WTC11 (cell line): Measurements from ENCODE around the gene C17orf107. TPM values are rescaled to one million over a fixed set of nuclear protein-coding genes. Genes with fewer than 3 reads are reported as not detected.

Experiments
- ATAC-seq: fragments of 200-7000 bp; cut with Tn5 transposase; 2 replicates; pipeline ENCODE4 v1.10.0; 2021; ENCODE audit warnings: mild to moderate bottlenecking, moderate library complexity
- CTCF ChIA-PET: fragments of 300-600 bp; sonication (Branson Sonifier 250); formaldehyde crosslinking; loops from one replicate; lab custom pipeline; 2021; ENCODE audit warnings: antibody characterized with exemption; lab: Charles Lee
- POLR2A ChIA-PET: fragments of 350-600 bp; sonication (Branson Sonifier 250); formaldehyde crosslinking; loops from one replicate; lab custom pipeline; 2021; ENCODE audit warnings: antibody characterized with exemption; lab: Charles Lee
- DNase-seq: peaks from one replicate; pipeline ENCODE4 v3.0.0; 2021; ENCODE audit warnings: low spot score
- H3K27ac Mint-ChIP-seq: 2 replicates; pipeline ENCODE4 v1.8.0; 2021; ENCODE audit warnings: mixed read lengths
- H3K27me3 Mint-ChIP-seq: 2 replicates; pipeline ENCODE4 v1.8.0; 2021; ENCODE audit warnings: low read depth, mild to moderate bottlenecking, moderate library complexity, mixed read lengths
- H3K36me3 Mint-ChIP-seq: 2 replicates; pipeline ENCODE4 v1.8.0; 2021; ENCODE audit warnings: mixed read lengths
- H3K4me1 Mint-ChIP-seq: 2 replicates; pipeline ENCODE4 v1.8.0; 2022; ENCODE audit warnings: mixed read lengths
- H3K4me3 Mint-ChIP-seq: 2 replicates; pipeline ENCODE4 v1.8.0; 2021; ENCODE audit warnings: mild to moderate bottlenecking, moderate library complexity, mixed read lengths
- H3K9me3 Mint-ChIP-seq: 2 replicates; pipeline ENCODE4 v1.8.0; 2021; ENCODE audit warnings: mixed read lengths
- AR ChIP-seq: fragments of 250-450 bp; sonication (Bioruptor Pico); IDR thresholded peaks from 2 replicates; pipeline ENCODE4 v1.9.0; 2021; ENCODE audit warnings: mild to moderate bottlenecking
- ATF6 ChIP-seq: sonication (generic); formaldehyde crosslinking; IDR thresholded peaks from 2 replicates; pipeline ENCODE4 v1.8.1; 2023; ENCODE audit warnings: mild to moderate bottlenecking, missing genetic modification reagents
- CREM ChIP-seq: sonication (generic); formaldehyde crosslinking; IDR thresholded peaks from 2 replicates; pipeline ENCODE4 v1.8.1; 2022; ENCODE audit warnings: mild to moderate bottlenecking, missing genetic modification reagents, moderate library complexity
- GRHL2 ChIP-seq: fragments of 250-450 bp; sonication (Bioruptor Pico); IDR thresholded peaks from 2 replicates; pipeline ENCODE4 v1.8.0; 2022; ENCODE audit warnings: mild to moderate bottlenecking, moderate library complexity; ENCODE audit not compliant: insufficient replicate concordance, severe bottlenecking
- HMGA2 ChIP-seq: fragments of 250-450 bp; sonication (Bioruptor Pico); IDR thresholded peaks from 2 replicates; pipeline ENCODE4 v1.4.0; 2021; ENCODE audit warnings: mild to moderate bottlenecking, moderate library complexity
- HMGXB4 ChIP-seq: sonication (generic); formaldehyde crosslinking; IDR thresholded peaks from 2 replicates; pipeline ENCODE4 v1.8.1; 2023; ENCODE audit warnings: mild to moderate bottlenecking, moderate library complexity, missing genetic modification reagents
- JAZF1 ChIP-seq: fragments of 250-450 bp; sonication (Bioruptor Pico); IDR thresholded peaks from 2 replicates; pipeline ENCODE4 v1.9.0; 2021; ENCODE audit warnings: moderate library complexity, mild to moderate bottlenecking, inconsistent platforms
- NR3C1 ChIP-seq: sonication (generic); formaldehyde crosslinking; conservative IDR thresholded peaks from 2 replicates; pipeline ENCODE4 v1.8.1; 2023; ENCODE audit warnings: low read depth, mild to moderate bottlenecking, missing genetic modification reagents
- SMAD4 ChIP-seq: sonication (generic); formaldehyde crosslinking; IDR thresholded peaks from 2 replicates; pipeline ENCODE4 v1.8.0; 2022; ENCODE audit warnings: mild to moderate bottlenecking, missing genetic modification reagents
- SP1 ChIP-seq: sonication (generic); formaldehyde crosslinking; conservative IDR thresholded peaks from 2 replicates; pipeline ENCODE4 v1.8.1; 2022; ENCODE audit warnings: missing genetic modification reagents
- STAT6 ChIP-seq: sonication (generic); formaldehyde crosslinking; conservative IDR thresholded peaks from 2 replicates; pipeline ENCODE4 v1.8.1; 2023; ENCODE audit warnings: mild to moderate bottlenecking, low read depth, missing genetic modification reagents, moderate library complexity
- TEAD4 ChIP-seq: sonication (generic); formaldehyde crosslinking; IDR thresholded peaks from 2 replicates; pipeline ENCODE4 v1.8.0; 2022; ENCODE audit warnings: mild to moderate bottlenecking, missing genetic modification reagents
- ZBTB43 ChIP-seq: sonication (generic); formaldehyde crosslinking; IDR thresholded peaks from 2 replicates; pipeline ENCODE4 v1.8.1; 2023; ENCODE audit warnings: mild to moderate bottlenecking, missing genetic modification reagents
- ZMAT4 ChIP-seq: fragments of 250-450 bp; sonication (Bioruptor Pico); IDR thresholded peaks from 2 replicates; pipeline ENCODE4 v1.9.0; 2021; ENCODE audit warnings: mild to moderate bottlenecking
- ZNF219 ChIP-seq: sonication (generic); formaldehyde crosslinking; IDR thresholded peaks from 2 replicates; pipeline ENCODE4 v1.8.0; 2023; ENCODE audit warnings: missing genetic modification reagents, mild to moderate bottlenecking, borderline replicate concordance
- ZNF396 ChIP-seq: fragments of 250-450 bp; sonication (Bioruptor Pico); IDR thresholded peaks from 2 replicates; pipeline ENCODE4 v1.8.0; 2021; ENCODE audit warnings: mild to moderate bottlenecking, moderate library complexity, borderline replicate concordance
- ZNF423 ChIP-seq: fragments of 250-450 bp; sonication (Bioruptor Pico); IDR thresholded peaks from 2 replicates; pipeline ENCODE4 v2.1.2; 2022; ENCODE audit warnings: mild to moderate bottlenecking, moderate library complexity
- total RNA-seq: library from RNA; stranded (reverse); gene quantifications from 3 replicates; pipeline ENCODE4 v1.2.3, GENCODE V29; 2021

The C17orf107 gene
- total RNA-seq, 1 experiment from 2014 or later = 8.7 TPM

GRCh38 chr17:4899341-4900230, at the start of gene C17orf107 (continued):
- TF ChIP-seq ZNF396 (CRISPR knock-in tag) (no peak), AR (no peak), JAZF1 (CRISPR knock-in tag) (no peak), STAT6 (CRISPR knock-in tag) (no peak), HMGA2 (CRISPR knock-in tag) (no peak), SP1 (no peak; the same call in 1 of the 2 replicates), TEAD4 (CRISPR knock-in tag) (no peak), GRHL2 (CRISPR knock-in tag) (no peak), ZBTB43 (CRISPR knock-in tag) (no peak), NR3C1 (CRISPR knock-in tag) (no peak), ZNF423 (no peak), CREM (CRISPR knock-in tag) (peak; percentile 74; the same call in 1 of the 2 replicates), HMGXB4 (CRISPR knock-in tag) (peak; percentile 70)

GRCh38 chr17:4850246-4850645, 49.1 kb upstream of the C17orf107 start:
- Mint-ChIP-seq H3K9me3 (no peaks in the 10 kb centered on the region), H3K36me3 (no peaks in the 10 kb centered on the region), H3K27me3 (no peaks in the 10 kb centered on the region), H3K4me1 (peaks cover 69% of the 10 kb centered on the region), H3K4me3 (no peak overlapping the region), H3K27ac (peak overlapping the region; percentile 96)
- CTCF ChIA-PET = interaction anchor here (1.5 kb wide), 1 partner anchor 11 kb away, joined by 3 read pairs; no protein-coding TSS in a partner anchor
- POLR2A ChIA-PET = no interaction called here
- no peak for TF ChIP-seq ATF6 (CRISPR knock-in tag)
- no peak for TF ChIP-seq ZMAT4 (CRISPR knock-in tag)
- TF ChIP-seq SMAD4 (CRISPR knock-in tag) = no peak
- TF ChIP-seq JAZF1 (CRISPR knock-in tag) = no peak
- no peak for TF ChIP-seq ZNF219 (CRISPR knock-in tag)
- DNase-seq = no peak
- no peak for ATAC-seq
